PFSK-1 (cell line): ENCODE data around the gene ABCA8.

Experiments used
- FOXP2 ChIP-seq: optimal IDR thresholded peaks from 2 replicates; pipeline ENCODE3; 2011; ENCODE audit warnings: borderline replicate concordance, control low read depth, inconsistent platforms; ENCODE audit not compliant: insufficient read depth; ENCODE audit errors: extremely low read length, extremely low read depth
- POLR2AphosphoS5 ChIP-seq: IDR thresholded peaks from 2 replicates; pipeline ENCODE4 v1.6.1; 2012; ENCODE audit warnings: low read depth, mild to moderate bottlenecking, control low read depth, low read length, moderate library complexity
- SIN3A ChIP-seq: IDR thresholded peaks from 2 replicates; pipeline ENCODE4 v1.6.1; 2012; ENCODE audit warnings: mild to moderate bottlenecking, low read length, moderate library complexity, borderline replicate concordance; ENCODE audit not compliant: insufficient read depth
- TAF1 ChIP-seq: IDR thresholded peaks from 2 replicates; pipeline ENCODE4 v1.6.1; 2012; ENCODE audit warnings: low read length, control low read depth, borderline replicate concordance; ENCODE audit not compliant: insufficient read depth
- TF ChIP-seq, protein P1 (sequence below), 2 experiments: IDR thresholded peaks; 2 replicates each; pipeline versions ENCODE4 v1.6.1 to v1.8.0; 2011 to 2012; ENCODE audit warnings: low read depth in 2 of 2, low read length in 2 of 2, control low read depth in 1 of 2, inconsistent platforms in 1 of 2, mild to moderate bottlenecking in 1 of 2, moderate library complexity in 1 of 2; ENCODE audit not compliant: insufficient read depth in 1 of 2

Gene ABCA8

DNA sequence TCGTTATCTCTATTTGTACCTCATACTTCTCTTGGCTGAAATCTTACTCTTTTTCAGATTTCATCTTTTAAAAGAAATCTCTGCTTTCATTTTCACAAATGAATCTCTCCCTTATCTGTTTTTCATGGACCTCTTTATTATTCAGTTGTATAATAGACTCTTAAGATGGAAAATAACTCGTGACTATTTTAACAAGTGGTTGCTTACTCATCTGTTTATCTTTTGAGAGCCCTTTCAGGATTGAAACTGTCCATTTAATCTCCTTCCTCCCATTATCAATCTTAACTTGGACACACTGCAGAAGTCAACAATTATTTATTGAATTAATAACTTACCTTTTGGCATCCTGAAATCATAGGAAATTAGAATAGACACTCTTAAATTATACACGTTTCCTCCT lies 68.8 kb downstream of the ABCA8 start:
- TF ChIP-seq SIN3A (no peak), FOXP2 (no peak), POLR2AphosphoS5 (no peak), TAF1 (no peak)
- TF ChIP-seq, protein P1, sequence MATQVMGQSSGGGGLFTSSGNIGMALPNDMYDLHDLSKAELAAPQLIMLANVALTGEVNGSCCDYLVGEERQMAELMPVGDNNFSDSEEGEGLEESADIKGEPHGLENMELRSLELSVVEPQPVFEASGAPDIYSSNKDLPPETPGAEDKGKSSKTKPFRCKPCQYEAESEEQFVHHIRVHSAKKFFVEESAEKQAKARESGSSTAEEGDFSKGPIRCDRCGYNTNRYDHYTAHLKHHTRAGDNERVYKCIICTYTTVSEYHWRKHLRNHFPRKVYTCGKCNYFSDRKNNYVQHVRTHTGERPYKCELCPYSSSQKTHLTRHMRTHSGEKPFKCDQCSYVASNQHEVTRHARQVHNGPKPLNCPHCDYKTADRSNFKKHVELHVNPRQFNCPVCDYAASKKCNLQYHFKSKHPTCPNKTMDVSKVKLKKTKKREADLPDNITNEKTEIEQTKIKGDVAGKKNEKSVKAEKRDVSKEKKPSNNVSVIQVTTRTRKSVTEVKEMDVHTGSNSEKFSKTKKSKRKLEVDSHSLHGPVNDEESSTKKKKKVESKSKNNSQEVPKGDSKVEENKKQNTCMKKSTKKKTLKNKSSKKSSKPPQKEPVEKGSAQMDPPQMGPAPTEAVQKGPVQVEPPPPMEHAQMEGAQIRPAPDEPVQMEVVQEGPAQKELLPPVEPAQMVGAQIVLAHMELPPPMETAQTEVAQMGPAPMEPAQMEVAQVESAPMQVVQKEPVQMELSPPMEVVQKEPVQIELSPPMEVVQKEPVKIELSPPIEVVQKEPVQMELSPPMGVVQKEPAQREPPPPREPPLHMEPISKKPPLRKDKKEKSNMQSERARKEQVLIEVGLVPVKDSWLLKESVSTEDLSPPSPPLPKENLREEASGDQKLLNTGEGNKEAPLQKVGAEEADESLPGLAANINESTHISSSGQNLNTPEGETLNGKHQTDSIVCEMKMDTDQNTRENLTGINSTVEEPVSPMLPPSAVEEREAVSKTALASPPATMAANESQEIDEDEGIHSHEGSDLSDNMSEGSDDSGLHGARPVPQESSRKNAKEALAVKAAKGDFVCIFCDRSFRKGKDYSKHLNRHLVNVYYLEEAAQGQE (IDR thresholded peaks at IDR 0.05; ENCODE audit: insufficient read depth in 1 of 2, low read depth in 2 of 2, low read length in 2 of 2) = no peak

DNA sequence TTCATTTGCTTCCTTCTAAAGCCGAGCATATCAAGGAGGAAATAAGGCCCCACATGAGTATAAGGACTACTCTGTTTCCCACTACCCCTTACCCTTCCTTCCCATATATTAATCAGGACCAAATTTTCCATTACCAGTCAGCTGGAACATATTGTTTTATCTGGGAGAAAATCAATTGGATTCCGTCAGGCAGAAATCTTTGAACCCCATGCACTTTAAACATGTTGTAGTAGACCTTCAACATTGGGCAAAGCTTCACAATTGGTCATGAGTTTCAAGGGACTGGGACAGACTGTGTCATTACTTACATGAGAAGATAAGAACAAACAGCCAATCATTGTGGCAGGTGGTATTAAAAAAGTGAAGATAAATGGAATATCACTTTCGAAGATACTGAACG lies 70.3 kb downstream of the ABCA8 start:
- TF ChIP-seq FOXP2 (no peak), SIN3A (no peak), POLR2AphosphoS5 (no peak), TAF1 (no peak)
- TF ChIP-seq, protein P1 (IDR thresholded peaks at IDR 0.05; ENCODE audit: insufficient read depth in 1 of 2, low read depth in 2 of 2, low read length in 2 of 2) = no peak

DNA sequence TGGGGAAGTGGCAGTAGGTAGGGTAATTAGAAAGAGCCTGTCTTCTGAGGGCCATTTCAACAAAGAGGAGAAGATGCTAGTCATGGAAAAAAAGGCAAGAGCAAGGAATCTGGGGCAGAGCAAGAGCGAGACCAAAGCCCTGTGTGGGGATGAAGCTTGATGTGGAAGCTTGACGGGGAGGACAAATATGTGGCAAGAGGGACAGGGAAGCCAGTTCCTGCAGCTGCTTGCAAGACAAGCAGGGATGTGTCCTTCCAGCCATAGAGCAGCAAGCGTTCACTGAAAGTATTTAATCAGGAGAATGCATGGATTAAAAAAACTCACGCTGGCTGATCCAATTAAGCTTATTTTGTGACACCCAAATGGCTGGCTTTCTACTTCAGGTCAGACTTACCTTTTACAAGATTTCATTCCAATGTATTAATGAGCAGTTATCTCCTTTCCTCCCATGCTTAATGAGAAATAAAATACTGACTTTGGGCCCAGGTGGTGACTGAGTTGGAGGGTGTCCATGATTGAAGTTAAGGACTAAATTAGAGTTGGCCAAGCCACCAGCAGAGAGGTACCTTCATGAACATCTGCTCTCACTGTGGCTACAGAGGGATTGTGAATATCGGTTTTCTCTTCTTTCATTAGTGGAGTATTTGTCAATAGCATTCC lies 76.8 kb downstream of the ABCA8 start:
- TF ChIP-seq FOXP2 (no peak), TAF1 (no peak), POLR2AphosphoS5 (no peak)

DNA sequence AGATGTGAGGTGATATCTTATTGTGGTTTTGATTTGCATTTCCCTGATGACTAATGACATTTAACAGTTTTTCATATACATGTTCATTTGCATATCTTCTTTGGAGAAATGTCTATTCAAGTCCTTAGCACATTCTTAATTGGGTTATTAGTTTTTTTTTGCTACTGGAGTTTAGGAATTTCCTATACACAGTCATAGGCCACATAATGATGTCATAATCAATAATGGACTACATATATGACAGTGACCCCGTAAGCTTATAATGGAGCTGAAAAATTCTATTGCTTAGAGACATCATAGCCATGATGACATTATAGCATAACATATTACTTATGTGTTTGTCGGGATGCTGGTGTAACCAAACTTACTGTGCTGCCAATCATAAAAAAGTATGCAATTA lies 83.7 kb downstream of the ABCA8 start:
- TF ChIP-seq POLR2AphosphoS5 (no peak), FOXP2 (no peak), TAF1 (no peak)
- TF ChIP-seq, protein P1 (IDR thresholded peaks at IDR 0.05; ENCODE audit: insufficient read depth in 1 of 2, low read depth in 2 of 2, low read length in 2 of 2) = no peak

DNA sequence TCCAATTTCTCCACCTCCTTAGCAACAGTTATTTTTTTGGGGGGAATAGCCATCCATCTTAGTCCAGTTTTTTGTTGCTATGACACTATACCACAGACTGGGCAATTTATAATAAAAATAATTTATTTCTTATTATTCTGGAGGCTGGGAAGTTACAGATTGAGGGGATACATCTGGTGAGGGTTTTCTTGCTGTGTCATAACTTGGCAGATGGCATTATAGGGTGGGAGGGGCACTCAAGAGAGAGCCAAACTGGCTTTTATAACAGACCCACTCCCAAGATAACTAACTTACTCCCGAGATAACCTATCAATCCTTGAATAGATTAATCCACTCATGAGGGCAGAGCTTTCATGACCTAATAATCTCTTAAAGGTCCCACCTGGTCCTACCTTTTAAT lies 84.2 kb downstream of the ABCA8 start:
- TF ChIP-seq TAF1 (no peak), SIN3A (no peak), FOXP2 (no peak), POLR2AphosphoS5 (no peak)
- TF ChIP-seq, protein P1 (IDR thresholded peaks at IDR 0.05; ENCODE audit: insufficient read depth in 1 of 2, low read depth in 2 of 2, low read length in 2 of 2) = no peak
